Muscle of leg (tissue), 11 donors: ENCODE data around the gene CEP112. TPM values are rescaled to one million over a fixed set of nuclear protein-coding genes. Genes with fewer than 3 reads are reported as not detected.

Source experiments
- DNase-seq: peaks from one replicate; pipeline ENCODE4 v3.0.0; 2013
- H3K27ac ChIP-seq: one replicate; pipeline ENCODE4 v1.5.1; 2013; ENCODE audit warnings: mild to moderate bottlenecking, low read length, control low read depth
- H3K27me3 ChIP-seq: one replicate; pipeline ENCODE4 v1.6.1; 2013; ENCODE audit warnings: low read length; ENCODE audit not compliant: control insufficient read depth, insufficient read depth
- H3K36me3 ChIP-seq: one replicate; pipeline ENCODE4 v1.6.1; 2013; ENCODE audit warnings: low read length; ENCODE audit not compliant: control insufficient read depth, insufficient read depth
- H3K4me1 ChIP-seq: one replicate; pipeline ENCODE4 v1.6.1; 2013; ENCODE audit warnings: low read length; ENCODE audit not compliant: control insufficient read depth, insufficient read depth
- H3K4me3 ChIP-seq: one replicate; pipeline ENCODE4 v1.5.1; 2013; ENCODE audit warnings: low read length, control low read depth
- H3K9me3 ChIP-seq: replicated peaks from 2 replicates; pipeline ENCODE4 v1.6.1; 2013; ENCODE audit warnings: low read depth, low read length; ENCODE audit not compliant: control insufficient read depth
- WGBS: methylation state at CpG from one replicate; pipeline ENCODE4 v1.1.5; 2013; ENCODE audit warnings: missing lambda C conversion rate; ENCODE audit not compliant: insufficient coverage; 5-methylcytosine and 5-hydroxymethylcytosine counted together
- polyA plus RNA-seq, 8 donors: library from polyadenylated mRNA; unstranded; fragments of 120-200 nt; gene quantifications; one replicate each; pipeline versions ENCODE4 v1.2.1 to v1.2.3, GENCODE V29; 2013; ENCODE audit warnings: inconsistent platforms in 1 of 8, low replicate concordance in 1 of 8; ENCODE audit not compliant: insufficient read length in 8 of 8, insufficient read depth in 1 of 8
- total RNA-seq: library from RNA; stranded (reverse); fragments of 120-200 nt; gene quantifications from one replicate; pipeline ENCODE4 v1.2.4, GENCODE V29; 2013

The CEP112 gene
- total and polyA plus RNA-seq, 9 donors = 11.4 to 19.0 (median 14.8) TPM

DNA sequence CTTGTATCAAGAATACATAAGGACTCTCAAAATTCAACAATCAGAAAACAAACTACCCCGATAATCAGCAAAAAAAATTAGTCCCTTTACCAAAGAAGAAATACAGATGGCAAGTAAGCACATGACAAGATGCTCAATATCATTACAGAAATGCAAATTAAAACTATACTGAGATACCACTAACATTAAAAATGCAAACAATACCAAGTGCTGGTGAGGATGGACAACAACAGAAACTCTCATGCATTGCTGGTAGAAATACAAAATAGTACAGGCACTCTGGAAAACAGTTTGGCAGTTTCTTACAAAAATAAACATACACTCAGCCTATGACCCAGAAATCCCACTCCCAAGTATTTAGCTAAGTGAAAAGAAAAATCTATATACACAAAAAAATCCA lies 7.5 kb downstream of the CEP112 start:
- Histone ChIP-seq H3K27me3 (no peaks in the 10 kb centered on the region), H3K9me3 (no peaks in the 10 kb centered on the region), H3K36me3 (peaks cover 9% of the 10 kb centered on the region), H3K4me3 (no peak overlapping the region), H3K4me1 (no peaks in the 10 kb centered on the region), H3K27ac (no peak overlapping the region)
- WGBS = no CpG with 5 or more reads among the region's 1 CpG
- DNase-seq = no peak

DNA sequence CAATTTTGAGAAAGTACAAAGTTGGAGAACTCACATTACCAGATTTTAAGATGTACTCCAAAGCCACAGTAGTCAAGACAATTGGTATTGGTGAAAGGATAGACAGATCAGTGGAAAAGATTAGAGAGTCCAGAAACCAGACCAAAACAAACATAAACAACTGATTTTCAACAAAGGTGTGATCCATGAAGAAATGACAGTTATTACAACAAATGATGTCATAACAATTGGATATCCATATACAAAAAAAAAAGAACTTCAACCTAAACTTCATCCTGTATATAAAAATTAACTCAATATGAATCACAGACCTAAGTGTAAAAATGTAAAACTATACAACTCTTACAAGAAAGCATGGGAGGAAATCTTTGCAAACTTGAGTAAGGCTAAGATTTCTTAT lies 8.4 kb downstream of the CEP112 start:
- Histone ChIP-seq H3K4me3 (no peak overlapping the region), H3K4me1 (no peaks in the 10 kb centered on the region), H3K27me3 (no peaks in the 10 kb centered on the region), H3K36me3 (peaks cover 9% of the 10 kb centered on the region), H3K9me3 (no peaks in the 10 kb centered on the region), H3K27ac (no peak overlapping the region)
- DNase-seq = no peak

DNA sequence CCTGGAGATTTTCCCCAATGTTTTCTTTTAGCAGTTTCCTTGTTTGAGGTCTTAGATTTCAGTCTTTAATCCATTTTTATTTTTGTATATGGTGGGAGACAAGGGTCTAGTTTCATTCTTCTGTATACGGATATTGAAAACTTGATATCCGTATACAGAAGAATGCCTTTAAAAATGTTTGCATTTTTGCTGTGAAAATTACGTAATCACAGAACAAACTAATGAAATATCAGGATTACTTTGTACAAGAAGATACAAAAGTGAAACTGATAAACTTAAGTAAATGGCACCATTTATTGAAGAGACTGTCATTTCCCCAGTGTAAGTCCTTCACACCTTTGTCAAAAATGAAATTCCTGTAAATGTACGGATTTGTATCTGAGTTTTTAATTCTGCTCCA lies 13.3 kb downstream of the CEP112 start:
- peaks cover 9% of the 10 kb centered on the region for H3K36me3 ChIP-seq

DNA sequence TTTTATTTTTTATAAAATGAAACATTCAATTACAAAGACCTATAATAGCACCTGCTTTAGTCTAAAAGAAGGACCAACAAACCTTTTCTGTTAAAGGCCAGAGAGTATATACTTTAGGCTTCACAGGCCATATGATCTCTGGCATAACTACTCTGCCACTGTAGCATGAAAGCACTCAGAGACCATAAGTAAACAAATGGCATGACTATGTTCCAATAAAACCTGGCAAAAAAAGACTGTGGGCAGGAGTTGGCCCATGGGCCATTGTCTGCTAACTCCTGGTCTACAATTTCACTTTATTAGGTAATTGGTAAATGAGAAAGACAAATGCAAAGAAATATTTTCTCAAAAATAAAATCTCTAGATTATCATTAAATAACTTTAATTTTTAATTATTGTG lies 14.9 kb downstream of the CEP112 start:
- DNase-seq = no peak
- no peaks in the 10 kb centered on the region for H3K9me3 ChIP-seq
- no peaks in the 10 kb centered on the region for H3K4me1 ChIP-seq
- H3K27ac ChIP-seq = no peak overlapping the region
- H3K27me3 ChIP-seq = no peaks in the 10 kb centered on the region
- H3K4me3 ChIP-seq = no peak overlapping the region
- H3K36me3 ChIP-seq = peaks cover 6% of the 10 kb centered on the region

More for the DNA sequence above, 13.3 kb downstream of the CEP112 start:
- Histone ChIP-seq H3K4me3 (no peak overlapping the region), H3K27me3 (no peaks in the 10 kb centered on the region), H3K9me3 (no peaks in the 10 kb centered on the region), H3K27ac (no peak overlapping the region), H3K4me1 (no peaks in the 10 kb centered on the region)
- DNase-seq = no peak
- WGBS = no CpG with 5 or more reads among the region's 4 CpGs

DNA sequence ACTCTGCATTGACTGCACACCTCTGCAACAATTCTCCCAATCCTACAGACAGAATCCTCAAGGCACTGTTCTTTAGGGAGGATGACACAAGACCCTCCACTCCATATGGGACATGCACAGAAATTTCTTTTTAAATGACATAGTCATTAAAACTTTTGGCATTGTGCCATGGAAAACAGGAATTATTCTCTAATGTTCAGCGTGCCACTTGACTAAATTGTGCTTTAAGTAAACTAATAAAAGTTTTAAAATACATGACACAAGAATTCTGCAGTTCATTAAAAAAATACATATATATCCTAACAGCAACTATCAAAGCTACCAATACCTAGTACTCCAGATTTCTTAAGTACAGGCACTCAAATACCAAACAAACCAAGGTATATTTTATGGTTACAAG lies 16.0 kb downstream of the CEP112 start:
- DNase-seq = no peak
- no peak overlapping the region for H3K27ac ChIP-seq
- H3K36me3 ChIP-seq = peaks cover 2% of the 10 kb centered on the region
- no peak overlapping the region for H3K4me3 ChIP-seq
- WGBS = no CpG with 5 or more reads among the region's 1 CpG
- H3K27me3 ChIP-seq = no peaks in the 10 kb centered on the region
- no peaks in the 10 kb centered on the region for H3K4me1 ChIP-seq
- H3K9me3 ChIP-seq = no peaks in the 10 kb centered on the region

DNA sequence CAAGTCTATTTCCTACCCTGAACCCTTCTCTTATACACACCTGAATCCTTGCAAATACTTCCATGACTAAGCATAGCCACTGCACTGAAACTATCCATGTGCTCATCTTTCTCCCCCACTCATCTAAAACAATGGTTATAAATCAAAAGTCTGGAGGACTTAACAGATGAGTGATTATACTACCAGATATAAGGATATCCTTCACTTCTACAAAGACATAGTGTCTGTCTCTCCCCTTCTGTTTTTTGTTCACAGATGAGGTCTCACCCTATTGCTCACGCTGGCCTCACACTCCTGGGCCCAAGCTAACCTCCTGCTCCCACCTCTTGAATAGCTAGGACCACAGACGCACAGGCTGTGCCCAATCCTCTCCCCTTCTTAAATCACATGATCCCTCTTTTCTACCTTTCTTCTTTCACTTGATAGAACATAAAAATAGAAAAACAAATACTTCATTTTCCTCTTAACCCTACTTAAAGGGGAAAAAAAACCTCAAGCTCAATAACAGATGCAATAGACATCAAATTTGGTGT lies 19.2 kb downstream of the CEP112 start:
- WGBS = 79% methylated on average over 2 of the region's 2 CpGs
- Histone ChIP-seq H3K9me3 (no peaks in the 10 kb centered on the region), H3K27me3 (no peaks in the 10 kb centered on the region), H3K4me1 (no peaks in the 10 kb centered on the region), H3K36me3 (peaks cover 6% of the 10 kb centered on the region), H3K27ac (no peak overlapping the region), H3K4me3 (no peak overlapping the region)
- no peak for DNase-seq

DNA sequence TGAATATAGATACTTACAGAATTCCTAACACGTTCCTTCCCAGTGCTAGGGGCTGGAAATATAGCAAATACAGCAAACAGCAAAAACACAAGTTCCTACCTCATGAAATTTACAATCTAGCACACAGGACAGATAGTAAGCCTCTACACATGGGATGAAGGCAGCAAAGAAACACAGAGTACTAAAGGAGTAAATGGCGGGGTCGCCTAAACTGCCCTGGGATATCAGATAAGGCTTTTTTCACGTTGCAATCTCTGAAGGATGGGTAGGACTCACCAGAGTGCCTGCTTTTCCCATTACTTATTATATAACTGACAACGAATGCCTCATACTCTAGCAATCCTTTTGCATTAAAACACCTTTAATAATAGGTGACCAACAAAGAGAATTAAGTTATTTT lies 19.8 kb downstream of the CEP112 start:
- DNase-seq = no peak
- peaks cover 9% of the 10 kb centered on the region for H3K36me3 ChIP-seq
- WGBS = 100% methylated on average over 1 of the region's 5 CpGs
- H3K27ac ChIP-seq = no peak overlapping the region
- no peaks in the 10 kb centered on the region for H3K9me3 ChIP-seq
- H3K4me3 ChIP-seq = no peak overlapping the region
- H3K4me1 ChIP-seq = no peaks in the 10 kb centered on the region
- H3K27me3 ChIP-seq = no peaks in the 10 kb centered on the region

DNA sequence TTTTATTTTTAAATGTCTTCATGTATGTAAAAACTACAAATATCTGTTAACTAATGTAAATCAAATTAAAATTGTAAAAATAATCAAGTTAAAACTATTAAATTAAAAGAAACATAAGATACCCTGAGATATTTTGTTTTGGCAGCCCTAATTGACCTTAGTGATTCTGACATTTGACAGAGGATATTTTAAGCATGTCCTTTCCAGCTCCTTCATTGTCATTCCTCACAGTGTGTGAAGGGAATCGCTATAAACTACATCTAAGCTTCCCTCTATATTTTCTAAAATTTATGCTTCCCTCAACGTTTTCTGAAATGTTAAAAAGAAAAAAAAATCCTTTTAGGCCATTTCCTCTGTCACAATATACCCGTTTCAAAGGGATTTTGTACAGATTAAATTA lies 20.2 kb downstream of the CEP112 start:
- no peak overlapping the region for H3K4me3 ChIP-seq
- H3K27me3 ChIP-seq = no peaks in the 10 kb centered on the region
- WGBS = no CpG with 5 or more reads among the region's 3 CpGs
- H3K4me1 ChIP-seq = no peaks in the 10 kb centered on the region
- no peaks in the 10 kb centered on the region for H3K9me3 ChIP-seq
- H3K36me3 ChIP-seq = peaks cover 9% of the 10 kb centered on the region
- H3K27ac ChIP-seq = no peak overlapping the region
- DNase-seq = no peak

DNA sequence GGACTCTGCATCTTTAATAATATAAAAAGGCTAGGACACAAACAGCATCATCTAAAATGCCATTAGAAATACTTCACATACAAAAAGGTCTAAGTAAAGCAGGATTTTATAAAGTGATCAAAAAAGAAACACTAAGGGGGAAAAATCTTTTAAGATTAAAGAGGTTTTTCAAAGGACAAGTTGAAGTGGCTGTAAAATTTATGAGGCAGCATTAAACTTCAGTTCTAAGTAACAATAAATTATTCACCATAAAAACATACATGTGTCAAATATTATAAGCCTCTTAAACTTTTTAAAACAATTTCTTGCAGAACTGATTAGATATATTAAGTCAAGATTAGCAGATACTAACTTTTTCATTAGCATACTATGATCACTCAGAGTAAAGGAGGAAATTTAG lies 20.8 kb downstream of the CEP112 start:
- Histone ChIP-seq H3K36me3 (peaks cover 9% of the 10 kb centered on the region), H3K27me3 (no peaks in the 10 kb centered on the region), H3K4me1 (no peaks in the 10 kb centered on the region), H3K9me3 (no peaks in the 10 kb centered on the region), H3K4me3 (no peak overlapping the region), H3K27ac (no peak overlapping the region)
- DNase-seq = no peak

DNA sequence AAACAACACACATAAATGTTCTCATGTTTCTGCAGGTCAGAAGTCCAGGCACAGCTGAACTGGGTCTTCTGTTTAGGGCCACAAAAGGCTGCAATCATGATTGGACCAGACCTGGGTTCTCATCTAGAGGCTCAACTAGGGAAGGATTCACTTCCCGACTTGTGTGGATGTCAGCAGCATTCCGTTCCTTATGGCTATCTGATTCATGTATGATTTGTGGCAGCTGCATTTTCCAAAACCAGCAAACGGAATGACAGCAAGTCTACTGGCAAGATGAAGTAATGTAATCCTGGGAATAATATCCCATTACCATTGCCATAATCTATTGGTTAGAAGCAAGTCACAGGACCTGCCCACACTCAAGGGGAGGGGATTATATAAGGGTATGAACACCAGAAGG lies 22.1 kb downstream of the CEP112 start:
- Histone ChIP-seq H3K36me3 (peaks cover 9% of the 10 kb centered on the region), H3K27me3 (no peaks in the 10 kb centered on the region), H3K9me3 (no peaks in the 10 kb centered on the region), H3K4me3 (no peak overlapping the region), H3K27ac (no peak overlapping the region), H3K4me1 (no peaks in the 10 kb centered on the region)
- peak; percentile 11 for DNase-seq
- no CpG with 5 or more reads among the region's 3 CpGs for WGBS

DNA sequence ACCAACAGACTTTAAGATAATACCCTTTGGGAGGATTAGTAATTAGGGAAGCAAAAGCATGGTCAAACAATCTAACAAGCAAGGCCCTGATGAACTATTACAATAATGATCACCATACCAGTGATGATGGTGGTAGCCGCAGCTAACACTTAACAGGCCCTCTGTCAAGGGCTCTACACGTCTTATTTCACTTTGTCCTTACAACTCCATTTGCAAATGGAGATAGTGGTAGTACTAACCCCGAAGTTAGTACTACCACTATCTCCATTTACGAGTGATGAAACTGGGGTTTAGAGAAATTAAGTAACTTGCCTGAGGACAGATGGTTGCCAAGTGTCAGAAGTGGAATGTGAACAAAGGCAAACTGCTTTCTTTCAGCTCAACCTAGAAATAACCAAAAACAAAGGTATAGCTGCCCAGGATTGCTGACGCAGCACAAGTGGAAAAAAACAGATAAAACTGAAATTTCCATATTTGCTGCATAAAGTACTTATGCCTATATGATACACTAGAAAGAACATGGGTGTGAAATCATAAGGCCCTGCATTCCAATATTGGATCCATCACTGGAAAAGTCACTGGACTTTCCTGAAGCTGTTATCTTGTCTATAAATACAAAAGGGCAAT lies 24.6 kb downstream of the CEP112 start:
- Histone ChIP-seq H3K4me1 (no peaks in the 10 kb centered on the region), H3K36me3 (peaks cover 9% of the 10 kb centered on the region), H3K9me3 (no peaks in the 10 kb centered on the region), H3K4me3 (no peak overlapping the region), H3K27me3 (no peaks in the 10 kb centered on the region), H3K27ac (no peak overlapping the region)
- WGBS = no CpG with 5 or more reads among the region's 5 CpGs
- DNase-seq = no peak
